HFFc6 (cell line): Measurements from ENCODE around the gene ZNF117. TPM values are rescaled to one million over a fixed set of nuclear protein-coding genes. Genes with fewer than 3 reads are reported as not detected.
"Not testable (repeated sequence)": the region's sequence is repeated elsewhere in the genome, so short reads cannot be mapped to it uniquely, and the experiment has no call there.

Source experiments
- DNase-seq: peaks from one replicate; pipeline ENCODE4 v3.0.0-alpha.2; 2018
- H3K27ac Mint-ChIP-seq: 2 replicates; pipeline ENCODE4 v1.8.0; 2020; ENCODE audit warnings: mild to moderate bottlenecking, mixed read lengths
- H3K27me3 Mint-ChIP-seq: 2 replicates; pipeline ENCODE4 v1.8.0; 2021; ENCODE audit warnings: mild to moderate bottlenecking, moderate library complexity, mixed read lengths; ENCODE audit not compliant: insufficient read depth
- H3K36me3 Mint-ChIP-seq: 2 replicates; pipeline ENCODE4 v1.8.0; 2021; ENCODE audit warnings: low read depth, mixed read lengths
- H3K4me1 Mint-ChIP-seq: 2 replicates; pipeline ENCODE4 v1.8.0; 2020; ENCODE audit warnings: low read depth, mixed read lengths
- H3K4me3 Mint-ChIP-seq: 2 replicates; pipeline ENCODE4 v1.8.0; 2020; ENCODE audit warnings: mild to moderate bottlenecking, moderate library complexity, mixed read lengths
- H3K9me3 Mint-ChIP-seq: 2 replicates; pipeline ENCODE4 v1.8.0; 2020; ENCODE audit warnings: mild to moderate bottlenecking, mixed read lengths
- total RNA-seq, 6 experiments: library from RNA; stranded (reverse); fragmentation: NEBNext Ultra II Directional; extraction: Animal tissue kit (Norgen Biotek cat#: 25700); gene quantifications; 2 replicates in 1 of 6; 3 replicates in 5 of 6; pipeline ENCODE4 v1.2.3, GENCODE V29; 2021
- TF ChIP-seq, protein P1 (sequence below): fragments of 200-600 bp; sonication (generic); IDR thresholded peaks from 2 replicates; pipeline ENCODE4 v1.5.0; 2021; ENCODE audit warnings: antibody characterized with exemption, mild to moderate bottlenecking

Gene ZNF117
- total RNA-seq, 6 experiments from 2014 or later: 0.63 to 1.7 (median 1.3) TPM

DNA sequence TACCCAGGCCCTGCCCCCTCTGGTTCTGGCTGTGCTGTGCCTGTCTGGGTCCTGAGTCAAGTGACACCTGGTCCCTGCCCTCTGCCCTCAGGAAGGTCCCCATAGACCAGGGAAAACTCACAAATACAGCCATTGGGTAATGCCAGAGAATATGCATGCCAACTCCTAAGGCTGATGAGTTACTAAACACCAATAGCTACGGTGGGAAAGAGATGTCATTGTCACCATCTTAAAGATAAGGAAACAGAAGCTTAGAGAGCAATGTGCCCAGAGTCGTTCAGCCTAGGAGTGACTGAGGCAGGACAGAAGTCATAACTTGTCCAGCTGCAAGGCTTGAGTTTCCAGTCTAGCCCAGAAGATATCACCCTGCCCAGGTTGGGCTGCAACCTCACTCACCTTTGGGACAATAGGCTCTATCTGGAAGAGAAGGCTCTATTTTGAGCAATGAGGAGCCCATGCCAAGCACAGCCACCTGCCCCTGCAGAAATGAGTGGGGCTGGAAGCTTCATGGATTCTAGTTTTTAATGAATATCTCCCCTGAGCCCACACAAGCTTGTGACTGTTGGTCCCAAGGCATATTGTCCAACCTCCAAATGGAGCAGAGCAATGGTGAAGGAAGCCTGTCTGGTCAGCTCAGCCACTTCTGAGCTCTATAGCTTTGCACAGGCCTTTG is 45.2 kb downstream of the ZNF117 start:
- peaks cover 22% of the 10 kb centered on the region for H3K27me3 Mint-ChIP-seq
- DNase-seq: no peak
- TF ChIP-seq, protein P1, sequence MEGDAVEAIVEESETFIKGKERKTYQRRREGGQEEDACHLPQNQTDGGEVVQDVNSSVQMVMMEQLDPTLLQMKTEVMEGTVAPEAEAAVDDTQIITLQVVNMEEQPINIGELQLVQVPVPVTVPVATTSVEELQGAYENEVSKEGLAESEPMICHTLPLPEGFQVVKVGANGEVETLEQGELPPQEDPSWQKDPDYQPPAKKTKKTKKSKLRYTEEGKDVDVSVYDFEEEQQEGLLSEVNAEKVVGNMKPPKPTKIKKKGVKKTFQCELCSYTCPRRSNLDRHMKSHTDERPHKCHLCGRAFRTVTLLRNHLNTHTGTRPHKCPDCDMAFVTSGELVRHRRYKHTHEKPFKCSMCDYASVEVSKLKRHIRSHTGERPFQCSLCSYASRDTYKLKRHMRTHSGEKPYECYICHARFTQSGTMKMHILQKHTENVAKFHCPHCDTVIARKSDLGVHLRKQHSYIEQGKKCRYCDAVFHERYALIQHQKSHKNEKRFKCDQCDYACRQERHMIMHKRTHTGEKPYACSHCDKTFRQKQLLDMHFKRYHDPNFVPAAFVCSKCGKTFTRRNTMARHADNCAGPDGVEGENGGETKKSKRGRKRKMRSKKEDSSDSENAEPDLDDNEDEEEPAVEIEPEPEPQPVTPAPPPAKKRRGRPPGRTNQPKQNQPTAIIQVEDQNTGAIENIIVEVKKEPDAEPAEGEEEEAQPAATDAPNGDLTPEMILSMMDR: no peak
- no peak overlapping the region for H3K27ac Mint-ChIP-seq
- peaks cover 4% of the 10 kb centered on the region; the same call in 1 of the 2 replicates for H3K9me3 Mint-ChIP-seq
- no peaks in the 10 kb centered on the region for H3K36me3 Mint-ChIP-seq
- H3K4me3 Mint-ChIP-seq: no peak overlapping the region
- no peaks in the 10 kb centered on the region for H3K4me1 Mint-ChIP-seq

DNA sequence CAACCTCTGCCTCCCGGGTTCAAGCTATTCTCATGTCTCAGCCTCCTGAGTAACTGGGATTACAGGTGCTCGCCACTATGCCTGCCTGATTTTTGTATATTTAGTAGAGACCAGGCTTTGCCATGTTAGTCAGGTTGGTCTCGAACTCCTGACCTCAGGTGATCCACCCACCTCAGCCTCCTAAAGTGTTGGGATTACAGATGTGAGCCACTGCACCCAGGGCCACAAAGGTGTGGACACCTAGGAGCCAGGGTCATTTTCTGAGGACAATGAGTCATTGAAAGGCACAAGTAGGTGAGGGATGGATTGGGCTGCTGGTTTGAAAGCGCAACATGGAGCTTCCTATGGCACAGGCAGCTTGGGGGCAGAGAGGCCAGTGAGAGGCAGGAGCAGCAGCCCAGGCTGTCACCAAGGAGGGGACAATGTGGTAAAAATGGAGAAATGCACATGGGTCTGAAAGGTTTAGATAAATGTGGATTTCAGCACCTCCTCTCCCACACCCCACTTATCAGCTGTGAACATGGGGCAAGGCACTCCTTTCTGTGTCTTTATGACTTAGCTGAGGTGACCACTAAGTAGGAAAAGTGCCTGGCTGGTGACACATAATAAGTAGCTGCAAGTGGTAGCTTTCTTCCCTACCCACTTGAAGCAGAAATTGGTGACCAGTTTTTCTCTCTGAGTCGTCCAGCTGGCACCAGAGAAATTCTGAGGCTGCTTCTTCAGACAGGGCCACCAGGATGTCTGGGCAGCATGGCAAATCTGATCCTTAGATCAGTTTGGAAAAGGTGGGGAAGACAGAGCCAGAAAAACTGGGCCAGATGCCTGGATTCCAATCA is 46.0 kb downstream of the ZNF117 start:
- H3K27me3 Mint-ChIP-seq: peaks cover 19% of the 10 kb centered on the region
- not testable (repeated sequence) for H3K4me3 Mint-ChIP-seq, H3K36me3 Mint-ChIP-seq, DNase-seq, H3K4me1 Mint-ChIP-seq, H3K9me3 Mint-ChIP-seq, H3K27ac Mint-ChIP-seq

DNA sequence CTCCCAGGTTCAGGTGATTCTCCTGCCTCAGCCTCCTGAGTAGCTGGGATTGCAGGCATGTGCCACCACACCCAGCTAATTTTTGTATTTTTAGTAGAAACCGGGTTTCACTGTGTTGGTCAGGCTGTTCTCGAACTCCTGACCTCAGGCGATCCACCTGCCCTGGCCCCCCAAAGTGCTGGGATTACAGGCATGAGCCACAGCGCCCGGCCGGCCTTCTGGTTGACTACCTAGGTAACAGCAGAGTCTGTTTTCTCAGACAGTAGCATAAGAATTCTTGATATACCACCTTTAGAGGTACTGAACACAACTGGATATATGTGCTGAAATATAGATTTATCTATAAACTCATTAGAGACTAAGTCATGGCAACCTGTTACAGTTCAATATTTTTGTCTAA is 50.8 kb downstream of the ZNF117 start:
- H3K4me1 Mint-ChIP-seq, H3K36me3 Mint-ChIP-seq, H3K4me3 Mint-ChIP-seq, H3K27me3 Mint-ChIP-seq, DNase-seq, H3K27ac Mint-ChIP-seq, H3K9me3 Mint-ChIP-seq: not testable (repeated sequence)

DNA sequence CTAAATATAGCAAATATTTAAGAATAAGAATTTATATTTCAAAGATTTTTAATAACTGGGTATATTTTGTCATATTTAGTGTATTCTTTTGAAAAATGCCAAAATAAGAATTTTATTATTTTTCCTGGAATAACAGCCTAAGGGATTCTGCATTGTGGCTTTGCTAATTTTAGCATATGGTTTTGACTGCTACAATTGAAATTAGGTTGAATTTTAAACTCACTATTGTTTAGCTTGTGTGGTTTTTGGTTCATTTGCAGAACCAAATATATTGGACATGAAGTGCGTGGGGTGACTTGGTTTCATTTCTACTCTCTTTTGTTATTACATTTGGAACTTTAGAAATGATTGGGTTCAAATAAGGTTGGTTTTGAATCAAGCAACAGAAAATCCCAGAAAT is 52.3 kb downstream of the ZNF117 start:
- peaks cover 19% of the 10 kb centered on the region for H3K9me3 Mint-ChIP-seq
- no peaks in the 10 kb centered on the region for H3K27me3 Mint-ChIP-seq
- peaks cover 5% of the 10 kb centered on the region for H3K36me3 Mint-ChIP-seq
- no peak for DNase-seq
- no peaks in the 10 kb centered on the region for H3K4me1 Mint-ChIP-seq
- no peak overlapping the region for H3K4me3 Mint-ChIP-seq
- TF ChIP-seq, protein P1: no peak
- H3K27ac Mint-ChIP-seq: no peak overlapping the region

DNA sequence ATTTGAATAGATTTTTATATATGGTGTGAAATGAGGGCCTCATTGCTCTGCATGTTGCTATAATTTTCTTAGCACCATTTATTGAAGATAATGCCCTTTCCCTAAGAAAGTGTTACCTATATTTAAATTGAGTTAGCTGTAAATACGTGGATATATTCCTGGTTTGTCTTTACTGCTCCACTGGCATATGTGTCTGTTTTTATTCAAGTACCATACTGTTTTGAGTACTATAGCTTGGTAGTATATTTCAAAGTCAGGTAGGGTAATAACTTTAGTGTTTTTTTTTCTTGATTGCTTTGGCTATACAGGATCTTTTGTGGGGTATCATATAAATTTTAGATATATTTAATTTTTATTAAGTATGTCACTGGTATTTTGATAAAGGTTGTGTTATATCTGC is 56.4 kb downstream of the ZNF117 start:
- Mint-ChIP-seq H3K36me3 (peaks cover 18% of the 10 kb centered on the region), H3K27me3 (no peaks in the 10 kb centered on the region)

DNA sequence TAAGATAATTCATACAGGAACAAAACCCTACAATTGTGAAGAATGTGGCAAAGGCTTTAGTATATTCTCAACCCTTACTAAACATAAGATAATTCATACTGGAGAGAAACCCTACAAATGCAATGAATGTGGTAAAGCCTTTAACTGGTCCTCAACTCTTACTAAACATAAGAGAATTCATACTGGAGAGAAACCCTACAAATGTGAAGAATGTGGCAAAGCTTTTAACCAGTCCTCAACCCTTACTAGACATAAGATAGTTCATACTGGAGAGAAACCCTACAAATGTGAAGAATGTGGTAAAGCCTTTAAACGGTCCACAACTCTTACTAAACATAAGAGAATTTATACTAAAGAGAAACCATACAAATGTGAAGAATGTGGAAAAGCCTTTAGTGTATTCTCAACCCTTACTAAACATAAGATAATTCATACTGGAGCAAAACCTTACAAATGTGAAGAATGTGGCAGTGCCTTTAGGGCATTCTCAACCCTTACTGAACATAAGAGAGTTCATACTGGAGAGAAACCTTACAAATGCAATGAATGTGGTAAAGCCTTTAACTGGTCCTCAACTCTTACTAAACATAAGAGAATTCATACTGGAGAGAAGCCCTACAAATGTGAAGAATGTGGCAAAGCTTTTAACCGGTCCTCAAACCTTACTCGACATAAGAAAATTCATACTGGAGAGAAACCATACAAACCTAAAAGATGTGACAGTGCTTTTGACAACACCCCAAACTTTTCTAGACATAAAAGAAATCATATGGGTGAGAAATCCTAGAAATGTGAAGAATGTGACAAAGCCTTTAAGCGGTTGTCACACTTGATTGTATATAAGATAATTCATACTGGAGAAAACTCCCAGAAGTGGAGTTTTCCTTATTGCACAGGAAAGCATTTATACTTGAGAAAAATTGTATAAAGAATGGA is 62.3 kb downstream of the ZNF117 start:
- H3K36me3 Mint-ChIP-seq: peaks cover 73% of the 10 kb centered on the region
- DNase-seq, H3K27ac Mint-ChIP-seq, H3K4me3 Mint-ChIP-seq, H3K27me3 Mint-ChIP-seq, H3K4me1 Mint-ChIP-seq: not testable (repeated sequence)
- H3K9me3 Mint-ChIP-seq: peaks cover 68% of the 10 kb centered on the region

More for the DNA sequence above, 56.4 kb downstream of the ZNF117 start:
- TF ChIP-seq, protein P1: no peak
- no peak for DNase-seq
- H3K9me3 Mint-ChIP-seq: peaks cover 25% of the 10 kb centered on the region
- no peaks in the 10 kb centered on the region for H3K4me1 Mint-ChIP-seq
- no peak overlapping the region for H3K27ac Mint-ChIP-seq
- H3K4me3 Mint-ChIP-seq: no peak overlapping the region

Other genes with a start within 250 kb of the ZNF117 start
- gene ZNF138, start 196.6 kb downstream of the ZNF117 start, total RNA-seq: 1 to 10 TPM; 2.3 to 3.1 (median 2.6) TPM
- gene ZNF273, start 87.8 kb downstream of the ZNF117 start, total RNA-seq: 1 to 10 TPM; 1.2 to 2.5 (median 2.0) TPM
- gene ERV3-1, start 15.7 kb upstream of the ZNF117 start, total RNA-seq: 1 to 10 TPM; 2.4 to 3.5 (median 3.0) TPM